T-helper 1 cell treated with Interleukin-12 subunit alpha and Interleukin-12 subunit beta and Interleukin-4 antibody, amounts not matched to agents 30 μg/mL and 1 μg/mL, for 36 hours (primary cell): ENCODE results near the gene FAM107A.
A peak's percentile ranks its signal among the peaks of the same experiment; 100 is the strongest.

Source experiments
- H3K27ac Mint-ChIP-seq: one replicate; pipeline ENCODE4 v1.8.0; 2021; ENCODE audit warnings: mild to moderate bottlenecking, mixed read lengths
- H3K27me3 Mint-ChIP-seq: one replicate; pipeline ENCODE4 v1.8.0; 2021; ENCODE audit warnings: low read depth, mixed read lengths
- H3K36me3 Mint-ChIP-seq: one replicate; pipeline ENCODE4 v1.8.0; 2021; ENCODE audit warnings: low read depth, mixed read lengths
- H3K4me1 Mint-ChIP-seq: one replicate; pipeline ENCODE4 v1.8.0; 2021; ENCODE audit warnings: low read depth, mixed read lengths
- H3K4me3 Mint-ChIP-seq: one replicate; pipeline ENCODE4 v1.8.0; 2021; ENCODE audit warnings: mild to moderate bottlenecking, moderate library complexity, mixed read lengths
- H3K9me3 Mint-ChIP-seq: one replicate; pipeline ENCODE4 v1.8.0; 2021; ENCODE audit warnings: mixed read lengths

Gene FAM107A

GRCh38 chr3:58607816-58608215, 30.6 kb upstream of the FAM107A start:
- Mint-ChIP-seq H3K27me3 (peaks cover 15% of the 10 kb centered on the region), H3K4me1 (peaks cover 8% of the 10 kb centered on the region), H3K4me3 (no peak overlapping the region)

GRCh38 chr3:58606693-58607092, 29.5 kb upstream of the FAM107A start:
- Mint-ChIP-seq H3K9me3 (no peaks in the 10 kb centered on the region), H3K36me3 (no peaks in the 10 kb centered on the region), H3K27ac (no peak overlapping the region), H3K4me3 (no peak overlapping the region), H3K4me1 (peaks cover 8% of the 10 kb centered on the region), H3K27me3 (peaks cover 18% of the 10 kb centered on the region)

More at GRCh38 chr3:58607816-58608215, 30.6 kb upstream of the FAM107A start:
- Mint-ChIP-seq H3K27ac (no peak overlapping the region), H3K9me3 (no peaks in the 10 kb centered on the region), H3K36me3 (no peaks in the 10 kb centered on the region)

GRCh38 chr3:58604031-58604430, 26.8 kb upstream of the FAM107A start:
- H3K27ac Mint-ChIP-seq = no peak overlapping the region
- no peak overlapping the region for H3K4me3 Mint-ChIP-seq
- no peaks in the 10 kb centered on the region for H3K36me3 Mint-ChIP-seq

GRCh38 chr3:58603606-58604005, 26.4 kb upstream of the FAM107A start:
- Mint-ChIP-seq H3K4me1 (peaks cover 5% of the 10 kb centered on the region), H3K9me3 (no peaks in the 10 kb centered on the region), H3K36me3 (no peaks in the 10 kb centered on the region), H3K27ac (no peak overlapping the region), H3K27me3 (peaks cover 21% of the 10 kb centered on the region), H3K4me3 (no peak overlapping the region)

More at GRCh38 chr3:58604031-58604430, 26.8 kb upstream of the FAM107A start:
- H3K27me3 Mint-ChIP-seq = peaks cover 21% of the 10 kb centered on the region
- no peaks in the 10 kb centered on the region for H3K9me3 Mint-ChIP-seq
- peaks cover 5% of the 10 kb centered on the region for H3K4me1 Mint-ChIP-seq

- peaks cover 9% of the 10 kb centered on the region for H3K27me3 Mint-ChIP-seq
- no peaks in the 10 kb centered on the region for H3K9me3 Mint-ChIP-seq
- no peaks in the 10 kb centered on the region for H3K4me1 Mint-ChIP-seq
- H3K4me3 Mint-ChIP-seq = no peak overlapping the region
- H3K27ac Mint-ChIP-seq = no peak overlapping the region
- H3K36me3 Mint-ChIP-seq = no peaks in the 10 kb centered on the region
These were observed 20.6 kb upstream of the FAM107A start for GRCh38 chr3:58597770-58598310.

- H3K36me3 Mint-ChIP-seq = no peaks in the 10 kb centered on the region
- H3K9me3 Mint-ChIP-seq = no peaks in the 10 kb centered on the region
- H3K4me1 Mint-ChIP-seq = no peaks in the 10 kb centered on the region
- no peak overlapping the region for H3K4me3 Mint-ChIP-seq
- H3K27ac Mint-ChIP-seq = no peak overlapping the region
- peaks cover 7% of the 10 kb centered on the region for H3K27me3 Mint-ChIP-seq
These were observed 19.8 kb upstream of the FAM107A start for GRCh38 chr3:58596834-58597518.

GRCh38 chr3:58594117-58594516, 16.9 kb upstream of the FAM107A start:
- no peak overlapping the region for H3K4me3 Mint-ChIP-seq
- no peak overlapping the region for H3K27ac Mint-ChIP-seq
- H3K4me1 Mint-ChIP-seq = no peaks in the 10 kb centered on the region
- no peaks in the 10 kb centered on the region for H3K36me3 Mint-ChIP-seq
- H3K9me3 Mint-ChIP-seq = no peaks in the 10 kb centered on the region
- H3K27me3 Mint-ChIP-seq = peaks cover 17% of the 10 kb centered on the region

- Mint-ChIP-seq H3K4me3 (no peak overlapping the region), H3K36me3 (no peaks in the 10 kb centered on the region), H3K27me3 (peaks cover 36% of the 10 kb centered on the region), H3K9me3 (no peaks in the 10 kb centered on the region), H3K27ac (no peak overlapping the region), H3K4me1 (no peaks in the 10 kb centered on the region)
These were observed 14.6 kb upstream of the FAM107A start for GRCh38 chr3:58591517-58592510.

- peaks cover 14% of the 10 kb centered on the region for H3K4me1 Mint-ChIP-seq
- H3K4me3 Mint-ChIP-seq = no peak overlapping the region
- H3K27me3 Mint-ChIP-seq = peaks cover 64% of the 10 kb centered on the region
These were observed 10.9 kb upstream of the FAM107A start for GRCh38 chr3:58588030-58588614.

GRCh38 chr3:58586776-58587192, 9.6 kb upstream of the FAM107A start:
- H3K4me3 Mint-ChIP-seq = no peak overlapping the region
- no peaks in the 10 kb centered on the region for H3K36me3 Mint-ChIP-seq
- H3K27ac Mint-ChIP-seq = no peak overlapping the region
- no peaks in the 10 kb centered on the region for H3K9me3 Mint-ChIP-seq
- peaks cover 65% of the 10 kb centered on the region for H3K27me3 Mint-ChIP-seq
- peaks cover 14% of the 10 kb centered on the region for H3K4me1 Mint-ChIP-seq

More at GRCh38 chr3:58588030-58588614, 10.9 kb upstream of the FAM107A start:
- Mint-ChIP-seq H3K9me3 (no peaks in the 10 kb centered on the region), H3K27ac (no peak overlapping the region), H3K36me3 (no peaks in the 10 kb centered on the region)

GRCh38 chr3:58585994-58586393, 8.8 kb upstream of the FAM107A start:
- Mint-ChIP-seq H3K27ac (no peak overlapping the region), H3K9me3 (no peaks in the 10 kb centered on the region), H3K4me1 (peaks cover 14% of the 10 kb centered on the region), H3K36me3 (no peaks in the 10 kb centered on the region), H3K4me3 (peak overlapping the region; percentile 89), H3K27me3 (peaks cover 69% of the 10 kb centered on the region)

GRCh38 chr3:58585005-58585786, 8.0 kb upstream of the FAM107A start:
- H3K9me3 Mint-ChIP-seq = no peaks in the 10 kb centered on the region
- H3K27me3 Mint-ChIP-seq = peaks cover 68% of the 10 kb centered on the region
- no peaks in the 10 kb centered on the region for H3K36me3 Mint-ChIP-seq
- no peak overlapping the region for H3K27ac Mint-ChIP-seq
- peak overlapping the region; percentile 89 for H3K4me3 Mint-ChIP-seq
- peaks cover 14% of the 10 kb centered on the region for H3K4me1 Mint-ChIP-seq

GRCh38 chr3:58584690-58585004, 7.5 kb upstream of the FAM107A start:
- Mint-ChIP-seq H3K36me3 (no peaks in the 10 kb centered on the region), H3K27me3 (peaks cover 62% of the 10 kb centered on the region), H3K4me1 (peaks cover 14% of the 10 kb centered on the region), H3K4me3 (peak overlapping the region; percentile 89), H3K9me3 (no peaks in the 10 kb centered on the region), H3K27ac (no peak overlapping the region)
